GM21447 (cell line): Measurements from ENCODE around the gene FAM186B.
"Not testable (repeated sequence)": the region's sequence is repeated elsewhere in the genome, so short reads cannot be mapped to it uniquely, and the experiment has no call there.

Source experiments
- ATAC-seq: cut with Tn5 transposase; IDR thresholded peaks from one replicate; pipeline ENCODE4 v1.9.1; 2021; ENCODE audit not compliant: unreplicated experiment

Gene FAM186B

GRCh38 chr12:49635036-49635435 lies 29.6 kb upstream of the FAM186B start:
- no peak for ATAC-seq

- no peak for ATAC-seq
These were observed 28.4 kb upstream of the FAM186B start for GRCh38 chr12:49633703-49634345.

GRCh38 chr12:49632986-49633702 lies 27.7 kb upstream of the FAM186B start:
- ATAC-seq = no peak

DNA sequence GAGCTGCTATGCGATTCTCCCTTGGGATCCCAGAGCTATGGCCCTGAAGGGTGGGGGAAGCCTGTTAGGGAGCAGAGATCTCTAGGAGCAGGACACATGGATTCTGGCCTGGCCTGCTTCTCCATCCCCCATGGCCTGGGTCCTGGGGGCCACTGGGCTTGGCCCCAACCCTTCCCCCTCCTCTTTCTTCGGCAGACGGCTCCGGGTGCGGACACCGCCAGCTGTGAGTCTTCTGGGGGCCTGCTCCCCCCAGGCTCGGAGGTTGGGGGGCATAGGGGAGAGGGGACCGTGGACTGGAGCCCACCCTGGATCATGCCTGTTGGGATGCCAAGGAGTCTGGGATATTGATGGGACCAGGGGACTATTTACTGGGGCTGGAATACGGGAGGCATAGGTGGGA lies 27.0 kb upstream of the FAM186B start:
- ATAC-seq = no peak

DNA sequence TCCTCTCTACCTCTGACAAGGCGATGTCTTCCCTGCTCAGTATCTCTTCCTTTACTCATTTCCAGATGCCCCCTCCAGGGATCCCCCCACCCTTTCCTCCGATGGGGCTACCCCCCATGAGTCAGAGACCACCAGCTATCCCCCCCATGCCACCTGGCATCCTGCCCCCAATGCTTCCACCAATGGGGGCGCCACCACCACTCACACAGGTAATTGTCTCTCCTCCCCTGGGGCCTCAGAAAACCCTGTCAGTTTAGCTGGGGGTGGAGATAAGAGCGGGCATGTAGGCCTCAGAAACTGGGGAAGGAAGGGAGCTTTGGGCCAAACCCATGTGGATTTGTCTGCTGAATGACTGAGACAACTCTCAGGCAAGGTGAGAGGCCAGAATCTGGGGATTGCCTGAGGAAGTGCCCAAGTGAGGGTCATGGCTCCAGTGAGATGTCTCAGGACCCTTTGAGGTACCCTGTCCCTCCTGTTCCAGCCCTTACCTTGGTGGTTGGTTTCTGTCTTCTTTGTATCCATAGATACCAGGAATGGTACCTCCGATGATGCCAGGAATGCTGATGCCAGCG lies 26.0 kb upstream of the FAM186B start:
- ATAC-seq = no peak

- ATAC-seq = no peak
These were observed 22.4 kb upstream of the FAM186B start for GRCh38 chr12:49627752-49628360.

DNA sequence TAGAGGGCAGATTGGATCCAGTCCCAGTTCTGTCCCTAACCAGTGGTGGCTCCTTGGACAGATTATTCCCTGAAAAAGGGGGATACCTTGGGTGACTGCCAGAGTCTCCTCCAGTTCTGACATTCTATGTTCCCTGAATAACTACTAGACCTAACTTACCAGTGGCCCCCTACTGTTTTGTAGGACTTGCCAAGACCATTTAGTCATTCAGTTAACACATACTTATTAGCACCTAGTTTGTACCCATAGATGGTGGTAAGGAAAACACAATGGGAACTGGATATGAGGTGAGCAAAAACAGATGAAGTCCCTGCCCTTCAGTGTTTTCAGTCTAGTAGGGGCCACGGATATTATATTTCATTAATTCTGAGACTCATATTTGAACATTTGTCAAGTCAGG lies 21.4 kb upstream of the FAM186B start:
- ATAC-seq = no peak

GRCh38 chr12:49626169-49626835 lies 20.9 kb upstream of the FAM186B start:
- ATAC-seq = no peak

DNA sequence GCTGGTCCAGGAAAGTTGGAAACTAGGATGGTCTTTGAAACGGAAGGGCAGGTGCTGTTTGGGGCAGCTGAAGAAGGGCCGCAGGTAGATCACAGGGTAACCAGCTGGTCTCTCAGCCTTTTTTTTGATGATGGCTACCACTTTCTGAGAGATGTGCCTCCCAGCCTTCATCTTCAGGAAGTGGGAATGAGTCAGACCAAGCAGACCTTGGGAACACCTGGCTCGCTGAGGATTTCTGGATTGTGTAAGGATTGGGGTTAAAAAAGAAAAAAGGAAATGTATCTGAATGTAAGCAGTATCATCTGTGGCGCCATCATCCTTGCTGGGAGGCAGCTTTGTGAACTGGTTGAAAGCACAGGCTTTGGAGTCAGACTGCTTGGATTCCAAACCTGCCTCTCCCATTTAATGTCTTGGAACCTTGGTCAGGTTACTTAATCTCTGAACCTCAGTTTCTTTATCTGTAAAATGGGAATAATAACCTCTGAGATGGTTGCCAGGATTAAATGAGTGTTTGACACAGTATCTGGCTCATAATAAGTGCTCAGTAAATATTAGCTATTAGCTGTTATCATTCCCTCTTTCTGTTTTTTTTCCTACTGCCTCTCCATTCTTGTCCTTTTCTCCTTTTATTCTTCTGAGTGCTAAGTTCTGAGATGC lies 19.6 kb upstream of the FAM186B start:
- ATAC-seq = no peak

- ATAC-seq = peak; percentile 63
These were observed 17.9 kb upstream of the FAM186B start, which contains the start of gene PRPF40B for GRCh38 chr12:49623142-49623904. Gene PRPF40B, plus strand, starts transcription at chr12:49623561. Its CDS starts 30 bp downstream, at chr12:49623591.

GRCh38 chr12:49622501-49623141 lies 17.2 kb upstream of the FAM186B start:
- ATAC-seq = peak; percentile 32

DNA sequence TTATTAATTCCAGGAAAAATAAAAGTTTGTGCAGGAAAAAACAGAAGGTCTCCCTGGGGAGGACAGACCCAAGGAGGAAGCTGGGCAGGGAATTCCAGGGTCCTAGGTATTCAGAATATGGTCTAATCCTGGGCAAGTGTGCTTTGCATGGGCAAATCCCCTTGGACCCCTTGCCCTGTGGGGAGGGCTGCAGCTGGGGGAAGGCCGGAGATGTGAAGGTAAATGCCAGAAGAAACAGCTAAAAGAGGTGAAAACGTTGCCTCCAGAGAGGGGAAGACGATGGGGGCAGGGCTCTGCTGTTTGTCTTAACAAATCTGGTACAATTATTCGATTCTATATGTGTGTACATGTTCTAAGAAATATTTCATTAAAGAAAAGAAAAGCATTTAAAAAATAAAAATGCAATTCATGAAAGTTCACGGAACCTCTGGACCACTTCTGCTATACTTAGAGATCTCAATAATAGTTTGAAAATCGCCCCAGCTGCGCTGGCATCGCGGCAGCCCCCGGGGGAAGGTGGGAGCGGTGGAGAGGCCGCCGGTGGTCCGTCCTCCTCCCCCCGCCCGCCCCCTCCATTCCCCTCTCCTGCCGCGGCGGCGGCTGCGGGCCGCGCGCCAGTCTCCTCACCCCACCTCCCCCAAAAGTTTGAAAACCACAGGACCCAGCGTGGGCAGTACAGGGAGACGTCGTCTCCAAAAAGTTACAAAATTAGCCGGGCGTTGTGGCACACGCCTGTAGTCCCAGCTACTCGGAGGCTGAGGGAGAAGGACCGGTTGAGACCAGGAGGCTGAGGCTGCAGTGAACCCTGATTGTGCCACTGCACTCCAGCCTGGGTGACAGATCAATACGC lies 16.4 kb upstream of the FAM186B start:
- ATAC-seq = no peak

DNA sequence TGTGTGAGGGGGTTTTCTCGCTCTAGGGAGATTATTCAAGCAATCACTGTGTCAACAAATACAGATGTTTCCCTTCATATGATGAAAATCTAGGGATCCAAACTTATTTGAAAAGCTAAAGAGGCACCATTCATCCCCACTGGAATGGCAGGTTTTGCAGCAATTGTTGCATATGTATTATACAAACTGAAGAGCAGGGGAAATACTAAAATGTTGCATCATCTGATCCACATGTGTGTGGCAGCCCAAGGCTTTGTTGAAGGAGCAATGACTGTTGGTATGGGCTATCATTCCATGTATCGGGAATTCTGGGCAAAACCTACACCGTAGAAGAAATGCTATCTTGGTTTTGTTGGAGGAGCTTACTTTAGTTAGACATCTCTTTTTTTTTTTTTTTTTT lies 13.8 kb upstream of the FAM186B start:
- no peak for ATAC-seq

GRCh38 chr12:49618576-49618975 lies 13.1 kb upstream of the FAM186B start:
- no peak for ATAC-seq

- no peak for ATAC-seq
These were observed 11.2 kb upstream of the FAM186B start for GRCh38 chr12:49616533-49617219.

DNA sequence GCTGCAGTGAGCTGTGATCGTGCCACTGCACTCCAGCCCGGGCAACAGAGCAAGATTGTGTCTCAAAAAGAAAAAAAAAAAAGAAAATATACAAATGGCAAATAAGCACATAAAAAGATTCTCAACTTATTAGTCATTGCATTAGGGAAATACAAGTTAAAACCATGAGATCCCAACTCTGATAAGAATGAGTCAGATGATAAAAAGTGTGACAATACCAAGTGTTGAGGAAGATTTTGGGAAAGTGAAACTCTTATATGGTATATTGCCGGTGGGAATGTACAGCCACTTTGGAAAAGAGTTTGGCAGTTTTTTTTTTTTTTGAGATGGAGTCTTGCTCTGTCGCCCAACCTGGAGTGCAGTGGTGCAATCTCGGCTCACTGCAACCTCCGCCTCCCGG lies 10.3 kb upstream of the FAM186B start:
- no peak for ATAC-seq

DNA sequence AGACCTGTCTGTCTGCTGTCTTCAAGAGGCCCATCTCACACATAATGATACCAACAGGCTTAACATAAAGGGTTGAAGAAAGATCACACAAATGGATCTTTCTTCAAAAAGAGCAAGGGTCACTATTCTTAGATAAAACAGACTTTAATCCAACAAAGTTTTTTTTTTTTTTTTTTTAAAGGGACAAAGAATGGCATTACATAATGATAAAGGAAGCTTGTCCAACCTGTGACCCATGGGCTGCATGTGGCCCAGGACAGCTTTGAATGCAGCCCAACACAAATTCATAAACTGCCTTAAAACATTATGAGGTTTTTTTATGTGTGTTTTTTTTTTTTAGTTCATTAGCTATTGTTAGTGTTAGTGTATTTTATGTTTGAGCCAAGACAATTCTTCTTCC lies 6.8 kb upstream of the FAM186B start:
- ATAC-seq = no peak

- ATAC-seq = not testable (repeated sequence)
These were observed 5.3 kb upstream of the FAM186B start for GRCh38 chr12:49610785-49611184.
